ENCODE results near the gene KIAA1755.

KIAA1755 gene

DNA sequence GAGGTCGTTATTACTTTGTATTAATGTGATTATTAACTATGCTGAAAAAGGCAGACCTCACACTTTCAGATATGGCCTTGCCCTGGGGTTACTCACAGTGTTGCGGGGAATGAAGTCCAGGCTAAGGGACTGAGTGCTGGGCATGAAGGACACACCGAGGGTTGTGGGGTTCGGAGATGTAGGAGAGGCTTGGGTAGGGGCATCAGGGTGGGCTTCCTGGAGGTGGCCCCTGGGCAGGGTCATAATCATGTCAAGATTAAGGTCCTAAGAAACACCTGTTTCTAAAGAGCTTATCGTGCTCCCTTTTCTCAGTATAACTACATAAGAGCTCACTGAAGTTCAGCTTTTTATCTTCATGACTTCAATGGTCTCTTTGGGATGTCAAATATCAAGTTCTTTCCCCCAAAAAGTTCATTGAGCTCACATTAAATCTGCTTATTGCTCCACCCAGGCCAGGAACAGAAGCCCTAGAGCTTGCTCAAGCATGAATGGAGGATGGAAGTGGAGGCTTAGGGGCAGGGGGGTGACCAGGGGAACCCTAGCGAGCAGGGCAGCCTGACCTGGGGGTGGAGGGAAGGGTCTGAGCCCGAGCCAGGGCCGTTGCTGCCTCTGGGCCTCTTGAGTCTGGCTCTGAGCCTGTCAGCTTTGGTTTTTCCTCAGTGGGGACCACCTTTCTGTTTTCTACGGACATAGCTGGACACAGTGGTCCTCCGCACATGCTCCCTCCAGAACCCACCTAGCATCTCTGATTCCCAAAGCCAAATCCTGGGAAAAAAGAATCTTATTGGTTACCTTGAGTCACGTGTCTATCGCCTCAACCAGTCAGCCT, 58.2 kb downstream of the KIAA1755 start:
- DNase-seq, result no peak

- no peak for DNase-seq
These were observed 59.2 kb downstream of the KIAA1755 start for GRCh38 chr20:38201356-38201755.

GRCh38 chr20:38200646-38201045, 59.9 kb downstream of the KIAA1755 start:
- no peak for DNase-seq

DNA sequence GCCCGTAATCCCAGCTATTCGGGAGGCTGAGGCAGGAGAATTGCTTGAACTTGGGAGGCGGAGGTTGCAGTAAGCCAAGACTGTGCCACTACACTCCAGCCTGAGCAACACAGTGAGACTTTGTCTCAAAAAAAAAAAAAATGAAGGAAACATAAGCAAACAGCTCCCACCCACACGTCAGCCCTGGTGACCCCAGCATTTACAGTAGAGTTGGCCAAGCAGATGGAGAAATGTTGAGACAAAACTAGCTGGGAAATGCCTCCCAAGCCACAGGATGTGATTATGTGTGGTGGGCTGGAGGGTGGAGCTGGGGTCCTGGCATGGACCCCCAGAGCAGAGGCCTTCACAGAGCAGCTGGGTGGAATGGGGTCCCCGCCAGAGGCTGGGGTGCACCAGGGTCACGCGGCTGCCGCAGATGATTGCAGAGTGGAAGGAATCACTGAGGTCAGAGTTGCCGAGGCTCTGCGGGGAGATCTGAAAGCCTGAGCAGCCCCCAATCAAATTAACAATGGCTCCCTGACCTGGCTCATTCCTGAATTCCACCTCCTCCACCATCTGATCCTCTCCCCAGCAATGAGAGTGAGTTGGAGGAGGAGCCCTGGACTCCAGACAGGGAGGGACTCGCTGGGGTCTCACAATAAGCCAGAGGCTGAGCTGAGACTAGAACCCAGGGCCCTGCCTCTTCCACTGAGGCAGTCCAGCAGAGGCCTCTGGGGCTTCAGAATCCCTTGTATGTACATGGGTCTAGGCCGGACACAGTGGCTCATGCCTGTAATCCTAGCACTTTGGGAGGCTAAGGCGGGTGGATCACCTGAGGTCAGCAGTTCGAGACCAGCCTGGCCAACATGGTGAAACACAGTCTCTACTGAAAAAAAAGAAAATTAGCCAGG, 60.8 kb downstream of the KIAA1755 start:
- DNase-seq, result no peak

GRCh38 chr20:38198238-38198861, 62.2 kb downstream of the KIAA1755 start:
- DNase-seq, result no peak

- DNase-seq, result no peak
These were observed 62.9 kb downstream of the KIAA1755 start for GRCh38 chr20:38197619-38198018.

DNA sequence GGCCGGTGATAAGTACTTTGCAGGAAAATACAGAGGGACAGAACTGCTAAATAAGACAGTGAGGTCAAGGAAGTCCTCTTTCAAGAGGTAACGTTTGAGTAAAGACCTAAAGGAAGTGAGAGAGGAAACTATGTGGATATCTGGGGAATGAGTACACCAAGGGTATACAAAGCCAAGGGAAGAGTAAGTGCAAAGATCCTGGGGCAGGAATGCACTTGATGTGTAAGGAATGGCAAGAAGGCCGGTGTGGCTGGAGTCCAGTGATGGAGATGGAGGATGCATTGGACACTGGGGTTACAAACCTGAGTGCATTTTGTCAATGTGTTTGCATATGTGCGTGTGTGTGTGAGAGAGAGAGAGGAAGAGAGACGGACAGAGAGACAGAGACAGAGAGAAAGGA, 63.3 kb downstream of the KIAA1755 start:
- no peak for DNase-seq

DNA sequence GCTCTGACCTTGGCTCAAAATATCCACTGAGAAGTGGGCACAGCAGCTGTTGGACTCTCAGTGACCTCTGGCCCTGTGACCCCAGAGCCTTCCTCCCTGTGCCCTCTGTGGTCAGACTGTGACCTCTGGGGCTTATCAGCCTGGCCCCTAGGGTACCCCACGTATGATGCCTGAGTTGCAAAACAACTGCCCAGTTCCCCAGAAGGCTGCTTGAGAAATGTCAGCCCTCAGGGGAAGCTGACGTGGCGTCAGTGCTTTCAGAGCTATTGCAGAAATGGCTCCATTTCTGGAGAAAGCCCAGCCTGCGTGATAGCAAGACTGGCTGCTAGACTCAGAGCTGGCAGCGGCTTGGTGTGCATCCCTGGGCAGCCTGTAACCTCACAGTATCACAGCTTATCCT, 63.9 kb downstream of the KIAA1755 start:
- DNase-seq, result no peak

GRCh38 chr20:38196076-38196475, 64.5 kb downstream of the KIAA1755 start:
- no peak for DNase-seq

GRCh38 chr20:38195521-38195920, 65.0 kb downstream of the KIAA1755 start:
- no peak for DNase-seq

DNA sequence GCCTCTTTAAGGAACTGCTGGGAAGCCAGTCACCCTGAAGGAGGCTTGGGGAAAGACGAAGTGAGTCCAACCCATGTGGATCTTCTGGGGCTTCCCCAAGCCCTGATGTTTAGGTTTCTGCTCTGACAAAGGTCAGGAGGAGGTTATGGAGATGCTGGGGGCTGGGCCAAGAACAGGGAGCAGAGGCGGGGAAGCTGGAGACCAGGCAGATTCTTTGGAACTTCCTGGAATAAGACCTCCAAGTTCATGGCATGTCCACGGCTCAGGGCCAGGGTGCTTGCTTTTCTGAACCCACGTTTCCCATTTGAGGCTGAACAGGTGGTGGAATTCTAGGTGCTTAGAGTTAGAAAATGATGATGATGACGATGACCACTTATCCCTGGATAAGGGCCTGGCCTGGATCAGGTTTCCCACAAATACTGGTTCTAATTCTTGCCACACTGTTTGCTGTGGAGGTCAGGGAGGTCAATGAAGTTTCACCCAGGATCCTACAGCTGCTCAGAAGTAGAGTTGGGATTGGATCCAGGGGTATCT, 65.5 kb downstream of the KIAA1755 start:
- no peak for DNase-seq

GRCh38 chr20:38193586-38194105, 66.9 kb downstream of the KIAA1755 start:
- no peak for DNase-seq

DNA sequence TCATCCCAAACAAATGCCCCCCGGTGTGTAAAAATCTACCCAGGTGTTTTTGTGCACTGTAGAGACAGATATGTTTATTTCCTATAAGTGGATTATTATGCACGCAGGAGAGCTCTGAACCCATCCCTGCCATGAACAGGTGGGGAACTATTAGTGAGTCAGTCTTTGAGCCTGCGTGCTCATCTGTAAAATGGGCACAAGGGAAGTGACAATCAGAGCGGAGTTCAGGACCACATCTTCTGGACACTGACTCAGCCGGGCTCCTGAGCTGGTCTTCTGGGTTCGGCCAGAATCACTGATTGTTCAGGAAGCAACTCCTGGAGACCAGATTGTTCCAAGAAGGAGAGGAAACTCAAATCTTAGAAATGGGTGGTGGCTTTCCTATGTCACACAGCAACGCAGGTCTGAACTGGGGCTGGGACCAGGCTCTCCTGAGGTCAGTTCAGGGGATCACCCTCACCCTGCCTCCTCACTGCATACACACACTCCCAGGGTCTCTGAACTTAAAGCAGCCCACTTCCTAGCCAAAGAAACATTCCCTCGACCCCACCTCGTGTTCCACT, 68.1 kb downstream of the KIAA1755 start:
- no peak for DNase-seq

DNA sequence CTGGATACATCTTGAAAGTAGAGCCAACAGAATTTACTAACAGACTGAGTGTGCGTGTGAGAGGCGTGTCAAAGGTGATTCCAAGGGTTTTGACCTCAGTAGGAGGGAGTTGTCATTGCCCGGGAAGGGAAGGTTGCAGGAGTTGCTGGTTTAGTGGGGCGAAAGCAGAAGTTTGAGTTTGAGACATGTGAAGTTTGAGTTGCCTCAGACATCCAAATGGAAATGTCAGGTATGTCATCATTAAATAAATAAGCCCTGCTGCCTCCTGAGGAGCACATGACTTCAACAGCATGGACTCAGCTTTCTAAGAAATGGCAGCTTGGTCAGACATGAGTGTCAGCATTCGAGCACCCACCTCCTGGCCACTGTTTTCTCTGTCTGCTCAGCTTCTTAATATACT, 68.9 kb downstream of the KIAA1755 start:
- DNase-seq, result no peak

DNA sequence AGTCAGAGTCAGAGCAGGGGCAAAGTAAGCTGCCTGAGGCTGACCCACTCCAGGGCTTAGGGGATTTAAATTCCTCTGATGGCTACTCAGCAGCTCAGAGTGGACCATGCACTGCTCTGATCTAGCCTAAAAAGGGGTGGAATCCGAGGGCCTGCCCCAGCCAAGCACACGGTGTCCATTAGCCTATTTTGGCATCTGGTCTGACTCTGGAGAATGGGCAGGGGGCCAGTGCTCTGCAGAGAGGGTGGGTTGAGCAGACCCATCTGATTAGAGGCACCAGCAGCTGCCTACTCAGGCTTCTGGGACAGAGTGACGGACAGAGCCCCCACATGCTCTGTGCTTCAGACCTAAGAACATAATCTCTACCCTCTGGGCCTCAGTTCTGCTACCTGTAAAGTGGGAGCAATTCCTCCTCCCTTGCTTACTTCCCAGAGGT, 69.6 kb downstream of the KIAA1755 start:
- DNase-seq, result no peak

GRCh38 chr20:38190166-38190565, 70.4 kb downstream of the KIAA1755 start:
- DNase-seq, result no peak

DNA sequence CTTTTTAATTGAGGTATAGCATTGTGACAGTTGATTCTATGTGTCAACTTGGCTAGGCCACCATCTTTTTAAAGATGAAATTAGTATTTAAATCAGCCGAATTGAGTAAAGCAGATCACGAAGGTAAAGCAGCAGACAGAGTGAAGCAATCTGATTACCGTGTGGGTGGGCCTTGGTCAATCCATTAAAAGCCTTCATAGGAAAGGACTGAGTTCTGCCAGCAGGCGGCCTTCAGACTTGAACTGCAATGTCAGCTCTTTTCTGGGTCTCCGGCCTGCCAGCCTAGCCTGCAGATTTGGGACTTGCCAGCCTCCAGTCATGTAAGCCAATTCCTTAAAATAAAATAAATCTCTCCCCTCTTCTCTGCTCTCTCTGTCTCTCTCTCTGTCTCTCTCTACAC, 73.0 kb downstream of the KIAA1755 start:
- no peak for DNase-seq

GRCh38 chr20:38186788-38187221, 73.7 kb downstream of the KIAA1755 start:
- no peak for DNase-seq

DNA sequence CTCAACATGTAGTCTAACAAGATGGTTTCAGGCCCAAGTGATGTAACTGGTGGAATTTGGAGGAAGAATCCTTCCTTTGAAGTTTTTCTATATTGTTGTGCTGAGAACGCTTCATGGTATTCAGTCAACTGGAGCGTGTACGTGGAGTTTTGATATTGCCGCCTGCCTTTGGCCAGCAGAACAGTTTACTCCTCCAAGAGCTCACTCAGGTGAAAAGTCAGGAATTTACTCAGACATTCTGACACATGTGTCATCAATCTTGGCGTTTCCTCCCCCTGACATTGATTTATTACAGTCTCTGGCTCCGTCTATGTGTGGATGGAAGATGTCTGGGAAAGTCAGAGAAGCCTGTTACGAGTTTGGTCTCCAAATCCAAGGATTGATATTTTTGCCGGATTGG, 76.4 kb downstream of the KIAA1755 start:
- DNase-seq, result no peak

DNA sequence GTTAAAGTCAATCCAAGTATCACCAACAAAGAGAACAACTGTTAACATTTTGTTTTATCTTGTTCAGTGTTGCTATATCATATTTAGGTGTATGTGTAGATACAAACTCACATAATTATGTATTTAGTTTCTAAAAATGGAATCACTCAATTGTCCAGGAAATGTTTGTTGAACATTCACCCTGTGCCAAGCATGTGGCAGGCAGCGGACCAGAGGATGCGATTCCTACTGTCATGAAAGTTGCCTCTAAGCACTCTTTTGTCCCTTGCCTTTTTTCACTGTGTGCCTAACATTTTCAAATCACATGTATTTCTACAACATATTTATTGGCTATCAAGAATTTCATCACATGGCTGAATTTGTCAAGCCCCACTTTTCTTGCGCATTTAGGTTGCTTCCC, 78.6 kb downstream of the KIAA1755 start:
- DNase-seq, result no peak

GRCh38 chr20:38181207-38181801, 79.2 kb downstream of the KIAA1755 start:
- DNase-seq, result no peak

DNA sequence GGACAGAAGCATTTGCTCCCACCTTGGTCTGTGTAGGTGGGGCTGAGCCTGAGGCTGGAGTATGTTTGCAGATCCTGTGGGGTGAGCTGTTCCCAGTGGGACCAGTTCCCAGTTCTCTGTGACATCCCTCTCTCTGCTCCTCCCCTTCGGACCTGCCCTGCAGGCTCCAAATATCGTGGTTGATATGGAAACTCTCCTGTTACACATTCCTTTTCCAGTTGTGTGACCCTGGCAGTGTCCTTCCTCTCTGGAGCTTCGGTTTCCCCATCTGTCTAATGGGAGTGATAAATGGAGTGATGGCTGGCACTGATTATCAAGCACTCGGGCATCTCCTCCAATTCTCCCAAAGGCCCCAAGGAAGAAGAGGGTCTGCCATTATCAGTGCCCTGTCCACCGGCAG, 79.8 kb downstream of the KIAA1755 start:
- DNase-seq, result no peak

All from activated T-cell treated with anti-CD3 and anti-CD28 coated beads, Interleukin-2, amount 50 U/mL, for 1 hour (primary cell).